Fibroblast of skin of right quadriceps (primary cell): ENCODE measurements around the gene BUB1B.
"Not testable (repeated sequence)": the region's sequence is repeated elsewhere in the genome, so short reads cannot be mapped to it uniquely, and the experiment has no call there.

Source experiments
- DNase-seq: peaks from one replicate; pipeline ENCODE4 v3.0.0-alpha.2; 2013

The BUB1B gene, protein sequence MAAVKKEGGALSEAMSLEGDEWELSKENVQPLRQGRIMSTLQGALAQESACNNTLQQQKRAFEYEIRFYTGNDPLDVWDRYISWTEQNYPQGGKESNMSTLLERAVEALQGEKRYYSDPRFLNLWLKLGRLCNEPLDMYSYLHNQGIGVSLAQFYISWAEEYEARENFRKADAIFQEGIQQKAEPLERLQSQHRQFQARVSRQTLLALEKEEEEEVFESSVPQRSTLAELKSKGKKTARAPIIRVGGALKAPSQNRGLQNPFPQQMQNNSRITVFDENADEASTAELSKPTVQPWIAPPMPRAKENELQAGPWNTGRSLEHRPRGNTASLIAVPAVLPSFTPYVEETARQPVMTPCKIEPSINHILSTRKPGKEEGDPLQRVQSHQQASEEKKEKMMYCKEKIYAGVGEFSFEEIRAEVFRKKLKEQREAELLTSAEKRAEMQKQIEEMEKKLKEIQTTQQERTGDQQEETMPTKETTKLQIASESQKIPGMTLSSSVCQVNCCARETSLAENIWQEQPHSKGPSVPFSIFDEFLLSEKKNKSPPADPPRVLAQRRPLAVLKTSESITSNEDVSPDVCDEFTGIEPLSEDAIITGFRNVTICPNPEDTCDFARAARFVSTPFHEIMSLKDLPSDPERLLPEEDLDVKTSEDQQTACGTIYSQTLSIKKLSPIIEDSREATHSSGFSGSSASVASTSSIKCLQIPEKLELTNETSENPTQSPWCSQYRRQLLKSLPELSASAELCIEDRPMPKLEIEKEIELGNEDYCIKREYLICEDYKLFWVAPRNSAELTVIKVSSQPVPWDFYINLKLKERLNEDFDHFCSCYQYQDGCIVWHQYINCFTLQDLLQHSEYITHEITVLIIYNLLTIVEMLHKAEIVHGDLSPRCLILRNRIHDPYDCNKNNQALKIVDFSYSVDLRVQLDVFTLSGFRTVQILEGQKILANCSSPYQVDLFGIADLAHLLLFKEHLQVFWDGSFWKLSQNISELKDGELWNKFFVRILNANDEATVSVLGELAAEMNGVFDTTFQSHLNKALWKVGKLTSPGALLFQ

DNA sequence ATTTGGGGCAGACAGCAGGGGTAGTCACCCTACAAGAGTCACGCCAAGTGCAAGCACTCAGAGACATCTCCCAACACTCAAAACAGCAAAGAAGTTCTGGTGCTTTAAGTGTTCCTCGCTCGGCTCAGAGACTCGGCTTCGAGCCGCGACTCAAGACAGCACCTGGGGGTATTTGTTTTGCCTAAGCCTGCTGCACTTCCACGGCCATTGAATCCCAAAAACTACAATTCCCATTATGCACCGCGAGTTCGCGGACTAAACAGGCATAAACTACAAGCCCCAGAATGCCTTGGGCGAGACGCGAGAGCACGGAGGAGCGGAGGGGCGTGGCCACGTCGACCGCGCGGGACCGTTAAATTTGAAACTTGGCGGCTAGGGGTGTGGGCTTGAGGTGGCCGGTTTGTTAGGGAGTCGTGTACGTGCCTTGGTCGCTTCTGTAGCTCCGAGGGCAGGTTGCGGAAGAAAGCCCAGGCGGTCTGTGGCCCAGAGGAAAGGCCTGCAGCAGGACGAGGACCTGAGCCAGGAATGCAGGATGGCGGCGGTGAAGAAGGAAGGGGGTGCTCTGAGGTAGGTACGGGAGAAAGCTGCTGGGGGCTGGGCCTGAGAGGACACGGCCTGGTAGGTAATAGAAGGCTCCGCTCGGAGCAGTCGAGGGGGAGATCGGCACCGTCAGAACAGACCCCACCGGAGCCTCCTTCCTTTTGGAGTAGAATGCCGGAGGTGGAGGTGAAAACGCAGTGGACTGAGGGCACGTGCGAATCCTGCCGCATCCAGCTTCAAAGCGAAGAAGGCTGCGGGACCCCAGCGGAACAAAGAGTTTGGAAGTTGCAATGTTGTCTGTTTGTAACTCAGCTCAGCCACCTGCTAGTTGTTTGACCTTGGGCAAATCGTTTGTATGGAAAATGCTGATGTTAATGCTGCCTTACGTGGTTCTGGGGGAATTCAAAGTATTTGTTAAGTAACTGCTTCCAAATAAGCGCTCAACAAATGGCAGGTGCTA, at the start of gene BUB1B:
TSS of gene BUB1B (plus strand) at position 381 of the 1,000 bp plus-strand sequence. CDS start at position 533, 152 bp downstream.
- DNase-seq = peak; percentile 88

DNA sequence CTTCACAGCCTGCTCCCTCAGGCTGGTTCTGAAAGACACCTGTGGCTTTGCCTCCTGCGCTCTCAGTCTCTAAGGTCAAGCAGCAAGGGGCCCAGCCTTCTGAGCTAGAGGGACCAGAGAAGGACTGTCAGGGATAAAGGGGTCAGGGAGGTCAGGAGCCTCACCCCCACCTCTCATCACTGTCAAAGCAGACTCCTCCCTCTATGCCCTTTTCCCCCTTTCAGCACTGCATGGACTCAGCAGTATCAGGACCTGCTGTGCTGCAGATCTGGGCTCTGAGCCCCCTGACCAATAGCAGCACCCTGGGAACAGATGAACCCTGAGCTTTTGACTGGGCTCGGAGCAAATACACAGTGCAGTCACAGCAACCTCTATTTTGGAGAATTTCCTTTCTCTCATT, 49.0 kb upstream of the BUB1B start:
- no peak for DNase-seq

DNA sequence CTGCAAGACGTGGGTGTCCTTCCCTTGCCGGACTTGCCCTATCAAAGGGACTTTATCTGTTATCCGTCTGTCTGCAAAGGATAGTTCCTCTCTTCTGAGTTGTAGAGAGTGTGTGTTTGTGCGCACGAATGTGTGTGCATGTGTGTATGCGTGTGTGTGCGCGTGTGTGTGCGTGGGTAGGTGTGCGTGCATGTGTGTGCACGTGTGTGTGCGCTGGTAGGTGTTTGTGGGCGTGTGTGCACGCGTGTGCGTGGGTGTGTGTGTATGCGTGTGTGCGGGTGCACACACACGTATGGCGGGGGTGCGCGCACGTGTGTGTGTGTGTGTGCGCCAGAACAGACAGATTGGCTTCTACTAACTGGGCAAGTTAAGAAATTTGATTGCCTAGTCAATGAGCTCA, 48.1 kb upstream of the BUB1B start:
- DNase-seq = no peak

DNA sequence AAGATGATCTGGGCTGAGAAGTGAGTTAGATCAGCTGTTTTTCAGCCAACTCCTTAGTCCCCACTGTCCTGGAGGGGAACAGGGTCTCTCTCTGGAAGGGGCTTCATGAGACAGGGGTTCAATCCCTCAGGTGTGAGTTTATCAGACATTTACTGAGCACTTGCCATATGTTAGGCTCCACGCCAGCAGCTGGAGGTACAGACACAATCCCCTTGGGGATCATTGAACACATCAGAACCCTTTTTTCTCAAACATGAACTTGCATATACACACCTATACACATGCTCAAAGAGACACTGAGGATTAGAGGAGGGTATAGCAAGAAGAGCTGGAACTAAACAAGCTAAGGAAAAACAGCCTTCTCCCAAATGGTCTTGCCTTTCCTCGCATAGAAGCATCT, 46.7 kb upstream of the BUB1B start:
- no peak for DNase-seq

DNA sequence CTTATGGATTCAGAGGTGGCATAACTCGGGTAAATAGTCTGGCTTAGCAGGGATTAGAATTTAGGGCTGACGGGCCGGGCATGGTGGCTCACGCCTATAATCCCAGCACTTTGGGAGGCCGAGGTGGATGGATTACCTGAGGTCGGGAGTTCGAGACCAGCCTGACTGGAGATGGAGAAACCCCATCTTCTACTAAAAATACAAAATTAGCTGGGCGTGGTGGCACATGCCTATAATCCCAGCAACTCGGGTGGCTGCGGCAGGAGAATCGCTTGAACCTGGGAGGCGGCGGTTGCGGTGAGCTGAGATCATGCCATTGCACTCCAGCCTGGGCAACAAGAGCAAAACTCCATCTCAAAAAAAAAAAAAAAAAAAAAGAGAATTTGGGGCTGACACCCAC, 45.8 kb upstream of the BUB1B start:
- not testable (repeated sequence) for DNase-seq

DNA sequence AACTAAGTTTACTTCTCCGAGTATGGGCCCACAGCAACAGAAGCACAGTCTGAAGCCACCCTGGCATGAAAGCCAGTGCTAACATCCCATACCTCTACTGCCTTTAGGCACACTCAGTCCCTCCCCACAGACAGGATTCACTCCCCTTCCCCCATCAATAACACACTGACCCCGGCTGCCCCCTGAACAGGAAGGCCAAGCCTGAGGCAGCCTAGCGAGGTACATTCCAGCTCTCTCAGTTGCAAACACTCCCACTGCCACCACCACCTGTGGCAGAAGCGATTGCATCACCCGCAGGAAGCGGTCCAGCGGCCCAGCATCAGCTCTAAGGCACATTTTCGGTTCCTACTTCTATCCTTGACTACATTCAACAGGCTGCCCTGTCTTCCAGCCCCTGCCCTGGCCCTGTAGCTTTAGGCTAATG, 45.2 kb upstream of the BUB1B start:
- DNase-seq = no peak

DNA sequence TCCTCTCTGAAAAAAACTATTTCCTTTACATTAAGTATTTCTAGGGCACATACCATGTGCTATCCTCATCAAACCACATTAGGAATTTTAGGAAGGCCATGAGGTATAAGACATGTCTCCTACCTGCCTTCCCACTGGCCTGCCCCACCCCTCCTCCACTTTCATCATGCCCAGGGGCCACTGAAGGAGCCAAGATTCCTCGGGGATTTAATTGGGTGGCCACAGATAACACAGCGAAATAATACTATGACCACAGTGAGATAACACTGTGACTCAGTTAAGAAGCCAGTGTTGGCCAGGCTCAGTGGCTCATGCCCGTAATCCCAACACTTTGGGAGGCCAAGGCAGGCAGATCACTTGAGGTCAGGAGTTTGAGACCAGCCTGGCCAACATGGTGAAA, 42.4 kb upstream of the BUB1B start:
- DNase-seq = no peak

DNA sequence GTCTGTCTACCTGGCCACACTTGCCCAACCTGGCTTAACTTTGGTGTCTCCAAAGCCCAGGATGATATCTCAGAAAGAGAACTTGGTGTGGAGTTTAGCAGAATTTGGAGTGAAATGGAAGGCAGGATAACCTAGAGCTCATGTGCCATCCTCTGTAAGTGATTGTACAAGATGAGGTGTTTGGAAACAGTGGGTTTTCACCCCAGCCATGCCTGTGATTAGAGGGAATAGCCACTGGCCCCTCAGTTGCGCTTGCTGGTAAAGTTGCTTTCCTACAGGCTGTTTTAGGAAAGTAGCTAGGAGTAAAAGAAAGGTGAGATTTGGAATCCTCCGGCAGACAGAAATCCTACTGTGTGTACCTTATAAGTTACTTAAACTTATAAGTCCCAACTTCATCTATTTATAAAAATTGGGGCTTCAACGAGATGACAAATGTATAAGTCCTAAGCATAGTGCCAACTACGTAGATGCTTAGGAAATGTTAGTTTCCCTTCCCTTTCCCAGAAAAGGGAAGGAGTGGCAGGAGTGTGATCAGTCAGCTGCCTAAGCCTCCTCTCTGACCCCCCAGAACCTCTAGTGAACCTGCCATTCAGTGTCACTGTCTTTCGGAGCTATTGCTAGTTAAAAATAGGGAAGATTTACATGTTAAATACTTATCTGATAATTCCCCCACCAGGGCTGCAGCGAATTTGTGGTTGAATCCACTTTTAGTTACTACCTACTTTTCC, 38.8 kb upstream of the BUB1B start:
- DNase-seq = no peak

DNA sequence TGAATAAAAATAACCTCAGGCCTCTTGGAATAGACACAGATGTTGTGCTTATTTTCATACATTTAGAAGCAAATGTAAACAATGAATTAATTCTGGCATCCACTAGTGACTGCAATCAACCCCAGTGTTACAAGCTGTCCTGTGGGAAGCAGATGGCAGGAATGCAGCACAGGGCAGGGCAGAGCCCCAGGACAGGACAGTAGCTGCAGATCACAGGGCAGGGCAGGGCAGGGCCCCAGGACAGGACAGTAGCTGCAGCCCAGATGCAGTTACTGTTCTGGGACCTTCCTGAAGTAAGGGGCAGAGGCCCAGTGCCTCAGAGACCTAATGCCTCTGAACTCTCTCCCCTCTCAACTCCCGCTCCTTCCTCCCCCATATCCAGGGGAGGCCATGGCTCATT, 37.9 kb upstream of the BUB1B start:
- not testable (repeated sequence) for DNase-seq

DNA sequence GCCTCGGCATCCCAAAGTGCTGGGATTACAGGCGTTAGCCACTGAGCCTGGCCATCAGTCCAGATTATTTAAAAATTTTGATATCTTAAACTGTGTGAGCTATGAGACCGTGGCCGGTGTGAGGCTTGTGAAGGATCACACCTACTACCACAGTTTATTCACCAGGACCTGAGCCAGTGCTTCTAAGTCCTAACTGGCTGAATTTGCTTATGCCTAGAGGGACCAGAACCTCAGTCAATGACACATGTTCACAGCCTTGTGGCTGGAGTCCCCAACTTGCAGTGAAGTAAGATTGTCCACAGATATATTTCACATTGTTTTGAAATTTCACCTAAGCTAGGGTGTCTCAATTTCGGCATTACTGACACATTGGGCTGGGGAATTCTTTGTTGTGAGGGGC, 37.0 kb upstream of the BUB1B start:
- DNase-seq = not testable (repeated sequence)

DNA sequence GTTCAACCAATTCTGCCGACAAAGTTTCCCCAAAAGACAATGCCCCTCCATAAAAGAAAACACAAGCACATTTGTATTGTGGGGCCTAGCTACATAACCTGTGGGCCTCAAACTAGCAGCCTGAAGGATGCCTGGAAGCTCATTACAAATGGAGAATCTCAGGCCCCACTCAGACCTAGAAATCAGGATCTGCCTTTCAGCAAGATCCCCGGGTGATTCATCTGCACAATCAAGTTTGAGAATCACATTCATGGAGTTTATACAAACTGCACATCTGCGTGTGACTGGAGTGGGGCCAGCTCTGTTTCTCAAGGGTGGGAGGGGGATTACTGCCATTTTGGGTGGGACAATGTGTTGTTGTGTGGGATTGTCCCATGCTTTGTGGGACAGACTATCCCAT, 36.5 kb upstream of the BUB1B start:
- not testable (repeated sequence) for DNase-seq

DNA sequence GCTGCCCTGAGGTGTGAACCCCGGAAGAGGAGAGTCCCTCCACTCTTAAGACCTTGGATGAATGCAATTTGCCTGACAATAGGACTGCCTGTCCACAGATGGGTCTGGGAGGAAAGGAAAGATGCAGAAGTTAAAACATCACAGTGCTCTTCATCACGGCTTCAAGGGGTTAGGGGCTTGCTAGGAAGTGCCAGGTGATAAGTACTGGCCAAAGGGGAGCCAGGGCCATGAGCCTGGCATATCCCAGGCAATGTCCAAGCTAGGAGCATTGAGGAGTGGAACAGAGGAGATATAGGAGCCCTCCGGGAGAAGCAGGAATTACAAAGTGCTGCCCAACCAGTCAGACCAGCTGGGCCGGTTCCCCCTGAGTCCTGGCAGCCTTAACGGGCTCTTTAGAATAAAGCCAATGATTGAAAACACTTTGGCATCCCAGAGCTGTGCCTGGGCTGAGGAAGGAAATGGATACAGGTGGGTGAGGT, 36.0 kb upstream of the BUB1B start:
- DNase-seq = not testable (repeated sequence)

DNA sequence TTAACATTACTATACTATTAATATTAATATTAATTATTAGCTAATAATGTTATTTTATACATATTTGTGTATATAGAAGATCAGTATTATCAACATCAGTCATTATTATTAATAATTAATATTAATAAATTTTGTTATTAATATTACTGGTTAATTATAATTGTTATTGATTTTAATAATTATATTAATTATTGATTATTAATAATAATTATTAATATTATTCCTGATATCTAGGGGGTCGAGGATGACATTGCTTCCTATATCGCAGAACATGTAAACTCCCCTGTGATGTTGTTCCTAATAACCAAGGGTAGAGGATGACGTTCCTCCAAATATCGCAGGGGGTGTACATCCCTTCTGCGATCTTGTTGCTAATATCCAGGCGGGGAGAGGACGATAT, 34.9 kb upstream of the BUB1B start:
- no peak for DNase-seq

DNA sequence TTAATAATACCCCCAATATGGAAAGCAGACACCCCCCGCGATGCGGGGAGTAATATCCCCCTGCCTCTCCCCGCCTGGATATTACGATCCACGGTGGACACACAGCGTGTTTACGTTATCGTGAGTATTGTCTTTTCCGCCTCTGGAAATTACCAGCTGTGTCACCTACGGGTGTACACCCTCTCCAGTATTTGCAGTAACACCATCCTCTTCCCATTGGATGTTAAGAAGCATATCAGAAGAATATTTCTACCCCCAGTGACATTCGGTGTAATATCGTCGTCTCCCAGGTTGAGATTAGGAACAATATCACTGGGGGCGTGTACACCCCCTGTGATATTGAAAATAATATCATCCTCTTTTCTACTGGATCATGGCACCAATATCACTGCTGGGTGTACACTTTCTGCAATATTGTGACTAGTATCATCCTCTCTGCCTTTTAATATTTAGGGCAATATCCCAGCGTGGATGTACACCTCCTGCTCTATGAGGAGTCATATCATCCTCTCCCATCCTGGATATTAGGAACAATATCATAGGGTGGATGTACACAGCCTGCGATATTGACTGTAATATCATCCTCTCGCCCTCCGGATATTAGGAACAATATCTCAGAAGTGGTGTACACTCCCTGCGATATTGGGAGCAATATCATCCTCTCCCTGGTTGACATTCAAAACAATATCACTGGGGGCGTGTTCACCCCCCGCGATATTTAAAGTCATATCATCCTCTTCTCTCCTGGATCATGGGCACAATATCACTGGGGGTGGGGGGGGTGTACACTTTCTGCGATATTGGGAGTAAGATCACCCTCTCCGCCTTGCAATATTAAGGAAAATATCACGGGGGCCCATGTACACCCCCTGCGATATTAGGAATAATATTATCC, 31.9 kb upstream of the BUB1B start:
- no peak for DNase-seq

DNA sequence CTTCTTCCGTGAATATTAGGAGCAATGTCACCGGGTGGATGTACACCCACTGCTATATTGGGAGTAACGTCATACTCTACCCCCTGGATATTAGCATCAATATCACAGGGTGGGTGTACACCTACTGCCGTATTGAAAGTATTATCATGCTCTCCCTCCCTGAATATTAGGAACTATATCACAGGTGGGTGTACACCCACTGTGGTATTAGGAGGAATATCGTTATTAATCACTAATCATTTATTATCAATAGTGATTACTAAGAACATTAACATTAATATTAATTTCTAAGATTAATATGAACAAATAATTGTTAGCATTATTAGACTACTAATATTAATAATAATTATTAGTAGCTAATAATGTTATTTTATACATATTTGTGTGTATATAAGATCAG, 30.8 kb upstream of the BUB1B start:
- DNase-seq = no peak

DNA sequence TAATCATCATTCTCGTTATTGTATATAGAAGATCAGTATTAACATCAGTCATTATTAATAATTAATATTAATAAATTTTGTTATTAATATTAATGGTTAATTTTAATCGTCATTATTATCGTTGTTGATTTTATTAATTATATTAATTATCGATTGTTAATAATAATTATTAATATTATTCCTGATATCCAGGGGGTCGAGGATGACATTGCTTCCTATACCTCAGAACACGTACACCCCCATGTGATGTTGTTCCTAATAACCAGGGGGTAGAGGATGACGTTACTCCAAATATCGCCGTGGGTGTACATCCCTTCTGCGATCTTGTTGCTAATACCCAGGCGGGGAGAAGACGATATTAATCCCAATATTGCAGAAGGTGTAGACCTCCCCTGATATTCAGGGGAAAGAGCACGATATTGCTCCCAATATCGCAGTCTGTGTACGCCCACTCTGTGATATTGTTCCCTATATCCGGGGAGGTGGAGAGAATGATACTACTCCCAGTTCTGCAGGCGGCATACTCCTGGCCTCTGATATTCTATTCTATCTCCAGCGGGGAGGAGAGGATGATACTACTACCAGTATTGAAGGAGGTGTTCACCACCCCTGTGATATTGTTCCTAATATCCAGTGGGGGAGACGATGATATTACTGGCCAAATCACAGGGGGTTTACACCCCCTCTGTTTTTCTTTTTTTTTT, 29.9 kb upstream of the BUB1B start:
- no peak for DNase-seq

DNA sequence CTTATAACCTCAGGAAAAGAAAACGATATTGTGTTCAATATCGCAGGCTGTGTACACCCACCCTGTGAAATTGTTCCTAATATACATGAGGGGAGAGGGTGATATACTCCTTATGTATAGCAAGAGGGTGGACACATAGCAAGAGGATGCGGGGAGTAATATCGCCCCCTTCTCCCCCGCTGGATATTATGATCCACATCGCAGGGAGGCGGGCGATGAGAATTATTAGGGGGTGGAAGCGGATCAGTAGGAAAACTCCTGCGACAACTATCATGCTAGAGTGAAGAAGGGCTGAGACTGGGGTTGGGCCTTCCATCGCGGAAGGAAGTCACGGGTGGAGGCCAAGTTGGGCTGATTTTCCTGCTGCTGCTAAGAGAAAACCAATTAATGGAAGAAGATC, 27.3 kb upstream of the BUB1B start:
- DNase-seq = no peak

DNA sequence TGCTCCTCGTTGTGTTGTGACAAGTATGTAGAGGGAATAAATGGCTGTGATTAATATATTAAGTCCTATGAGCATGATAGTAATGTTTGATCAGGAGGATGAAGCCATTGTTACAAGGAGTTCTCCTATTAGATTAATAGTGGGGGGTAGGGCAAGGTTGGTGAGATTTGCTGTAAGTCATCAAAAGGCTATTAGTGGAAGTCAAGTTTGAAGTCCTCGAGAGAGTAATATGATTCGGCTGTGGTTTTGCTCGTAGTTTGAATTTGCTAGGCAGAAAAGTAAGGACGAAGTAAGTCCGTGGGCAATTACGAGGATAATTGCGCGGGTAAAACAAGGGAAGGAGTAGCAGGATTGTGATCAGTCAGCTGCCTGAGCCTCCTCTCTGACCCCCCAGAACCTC, 26.0 kb upstream of the BUB1B start:
- no peak for DNase-seq

DNA sequence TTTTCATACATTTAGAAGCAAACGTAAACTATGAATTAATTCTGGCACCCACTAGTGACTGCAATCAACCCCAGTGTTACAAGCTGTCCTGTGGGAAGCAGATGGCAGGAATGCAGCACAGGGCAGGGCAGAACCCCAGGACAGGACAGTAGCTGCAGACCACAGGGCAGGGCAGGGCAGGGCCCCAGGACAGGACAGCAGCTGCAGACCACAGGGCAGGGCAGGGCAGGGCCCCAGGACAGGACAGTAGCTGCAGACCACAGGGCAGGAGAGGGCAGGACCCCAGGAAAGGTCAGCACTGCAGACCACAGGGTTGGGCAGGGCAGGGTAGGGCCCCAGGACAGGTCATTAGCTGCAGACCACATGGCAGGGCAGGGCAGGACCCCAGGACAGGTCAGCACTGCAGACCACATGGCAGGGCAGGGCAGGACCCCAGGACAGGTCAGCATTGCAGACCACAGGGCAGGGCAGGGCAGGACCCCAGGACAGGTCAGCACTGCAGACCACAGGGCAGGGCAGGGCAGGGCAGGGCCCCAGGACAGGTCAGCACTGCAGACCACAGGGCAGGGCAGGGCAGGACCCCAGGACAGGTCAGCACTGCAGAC, 24.9 kb upstream of the BUB1B start:
- DNase-seq = not testable (repeated sequence)
